C4-2B (cell line): Measurements from ENCODE around the gene USP34.

Experiments
- ZFX ChIP-seq: fragments of 450-650 bp; IDR thresholded peaks from 2 replicates; pipeline ENCODE4 v1.6.1; 2017
- TF ChIP-seq, protein P1 (sequence below): fragments of 450-650 bp; conservative IDR thresholded peaks from 2 replicates; pipeline ENCODE4 v1.5.1; 2017; ENCODE audit warnings: mild to moderate bottlenecking

DNA sequence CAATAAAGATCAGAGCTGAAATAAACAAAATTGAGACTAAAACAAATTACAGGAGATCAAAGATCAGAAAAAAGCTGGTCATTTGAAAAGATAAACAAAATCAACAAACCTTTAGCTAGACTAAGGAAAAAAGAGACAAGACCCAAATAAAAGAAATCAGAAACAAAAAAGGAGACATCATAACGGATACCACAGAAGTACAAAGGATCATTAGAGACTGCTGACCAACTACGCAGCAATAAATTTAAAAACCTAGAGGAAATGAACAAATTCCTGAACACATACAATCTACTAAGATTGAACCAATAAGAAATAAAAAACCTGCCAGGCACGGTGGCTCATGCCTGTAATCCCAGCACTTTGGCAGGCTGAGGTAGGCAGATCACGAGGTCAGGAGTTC, 33.7 kb downstream of the USP34 start:
- TF ChIP-seq, protein P1, sequence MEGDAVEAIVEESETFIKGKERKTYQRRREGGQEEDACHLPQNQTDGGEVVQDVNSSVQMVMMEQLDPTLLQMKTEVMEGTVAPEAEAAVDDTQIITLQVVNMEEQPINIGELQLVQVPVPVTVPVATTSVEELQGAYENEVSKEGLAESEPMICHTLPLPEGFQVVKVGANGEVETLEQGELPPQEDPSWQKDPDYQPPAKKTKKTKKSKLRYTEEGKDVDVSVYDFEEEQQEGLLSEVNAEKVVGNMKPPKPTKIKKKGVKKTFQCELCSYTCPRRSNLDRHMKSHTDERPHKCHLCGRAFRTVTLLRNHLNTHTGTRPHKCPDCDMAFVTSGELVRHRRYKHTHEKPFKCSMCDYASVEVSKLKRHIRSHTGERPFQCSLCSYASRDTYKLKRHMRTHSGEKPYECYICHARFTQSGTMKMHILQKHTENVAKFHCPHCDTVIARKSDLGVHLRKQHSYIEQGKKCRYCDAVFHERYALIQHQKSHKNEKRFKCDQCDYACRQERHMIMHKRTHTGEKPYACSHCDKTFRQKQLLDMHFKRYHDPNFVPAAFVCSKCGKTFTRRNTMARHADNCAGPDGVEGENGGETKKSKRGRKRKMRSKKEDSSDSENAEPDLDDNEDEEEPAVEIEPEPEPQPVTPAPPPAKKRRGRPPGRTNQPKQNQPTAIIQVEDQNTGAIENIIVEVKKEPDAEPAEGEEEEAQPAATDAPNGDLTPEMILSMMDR, result no peak
- no peak for TF ChIP-seq ZFX
